COLO829 (cell line): ENCODE data around the gene LCN6.
"Not testable (repeated sequence)": the region's sequence is repeated elsewhere in the genome, so short reads cannot be mapped to it uniquely, and the experiment has no call there.

ENCODE experiments used
- DNase-seq: peaks from one replicate; pipeline ENCODE4 v3.0.0; 2012; ENCODE audit warnings: low spot score

Gene LCN6

GRCh38 chr9:136748201-136748600, at the start of gene LCN6:
TSS of gene LCN6 (minus strand) at chr9:136748525. CDS start at chr9:136748483, 42 bp downstream.
- DNase-seq = no peak

GRCh38 chr9:136796775-136797347, 48.5 kb upstream of the LCN6 start:
- not testable (repeated sequence) for DNase-seq

GRCh38 chr9:136796238-136796774, 48.0 kb upstream of the LCN6 start, which contains the start of gene CCDC183:
TSS of gene CCDC183 (plus strand) at chr9:136796338. CDS start at chr9:136796398, 60 bp downstream.
- no peak for DNase-seq

GRCh38 chr9:136795000-136795348, 46.6 kb upstream of the LCN6 start:
- DNase-seq = no peak

- no peak for DNase-seq
These were observed 46.1 kb upstream of the LCN6 start for GRCh38 chr9:136794281-136794999.

GRCh38 chr9:136793086-136793946, 45.0 kb upstream of the LCN6 start:
- no peak for DNase-seq

- no peak for DNase-seq
These were observed 44.2 kb upstream of the LCN6 start for GRCh38 chr9:136792321-136793085.

GRCh38 chr9:136791516-136792276, 43.4 kb upstream of the LCN6 start:
- peak; percentile 42 for DNase-seq

- DNase-seq = peak; percentile 100
These were observed 42.6 kb upstream of the LCN6 start, which contains the start of gene TMEM141 for GRCh38 chr9:136790640-136791515. TSS of gene TMEM141 (plus strand) at chr9:136791344. CDS start at chr9:136791371, 27 bp downstream.

- no peak for DNase-seq
These were observed 41.2 kb upstream of the LCN6 start for GRCh38 chr9:136789523-136789937.

- DNase-seq = not testable (repeated sequence)
These were observed 40.6 kb upstream of the LCN6 start for GRCh38 chr9:136788644-136789522.

- DNase-seq = peak; percentile 69
These were observed 39.5 kb upstream of the LCN6 start for GRCh38 chr9:136787690-136788400.

GRCh38 chr9:136786983-136787382, 38.7 kb upstream of the LCN6 start:
- DNase-seq = not testable (repeated sequence)

GRCh38 chr9:136786451-136786850, 38.1 kb upstream of the LCN6 start:
- no peak for DNase-seq

- not testable (repeated sequence) for DNase-seq
These were observed 37.4 kb upstream of the LCN6 start for GRCh38 chr9:136785565-136786355.

- DNase-seq = no peak
These were observed 36.7 kb upstream of the LCN6 start for GRCh38 chr9:136784997-136785361.

- DNase-seq = no peak
These were observed 36.1 kb upstream of the LCN6 start for GRCh38 chr9:136784249-136784996.
